SIG-M5 (cell line): Measurements from ENCODE around the gene NRXN3.

Source experiments
- DNase-seq: peaks from one replicate; lab custom pipeline; 2025; lab: John Stamatoyannopoulos, UW

NRXN3 gene

DNA sequence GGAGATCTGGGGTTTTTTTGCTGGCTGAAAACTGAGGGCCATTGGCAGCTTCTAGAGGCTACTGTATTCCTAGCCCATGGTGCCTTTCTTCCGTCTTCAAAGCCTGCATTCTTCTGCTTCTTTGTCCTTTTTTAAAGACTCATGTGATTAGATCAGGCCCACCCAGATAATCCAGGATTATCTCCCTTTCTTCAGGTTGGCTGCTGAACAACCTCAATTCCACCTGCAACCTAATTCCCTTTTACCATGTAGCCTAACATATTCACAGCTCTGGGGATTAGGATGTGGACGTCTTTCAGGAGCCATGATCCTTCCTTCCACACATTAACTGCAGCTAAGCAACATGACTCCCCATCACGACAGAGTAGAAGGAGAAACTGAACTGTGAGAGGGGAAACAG, 1055.6 kb downstream of the NRXN3 start:
- DNase-seq: no peak

DNA sequence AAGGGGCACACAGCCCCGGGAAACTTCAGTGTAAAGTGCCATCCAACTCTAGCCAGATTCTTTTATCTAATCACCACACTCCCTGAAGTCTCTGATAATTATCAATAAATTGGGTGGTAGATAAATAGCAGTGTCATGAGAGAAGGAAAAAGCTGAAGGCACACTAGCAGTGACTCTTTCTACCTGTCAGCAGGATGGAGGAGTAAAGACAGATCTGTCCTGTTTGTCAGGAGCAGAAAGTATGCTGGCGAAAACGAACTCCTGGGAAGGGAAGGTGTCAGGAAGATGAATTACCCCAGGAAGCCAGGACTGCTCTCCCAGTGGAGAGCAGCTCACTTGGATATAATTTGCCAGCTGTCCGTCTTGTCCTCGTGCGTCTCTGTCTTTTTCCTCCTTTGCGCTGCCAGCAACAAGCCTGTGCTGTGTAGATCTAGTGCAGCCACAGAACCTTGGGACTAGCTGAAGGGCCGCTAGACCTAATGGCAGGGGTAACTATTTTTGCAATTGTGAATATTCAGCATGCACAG, 1059.3 kb downstream of the NRXN3 start:
- no peak for DNase-seq

DNA sequence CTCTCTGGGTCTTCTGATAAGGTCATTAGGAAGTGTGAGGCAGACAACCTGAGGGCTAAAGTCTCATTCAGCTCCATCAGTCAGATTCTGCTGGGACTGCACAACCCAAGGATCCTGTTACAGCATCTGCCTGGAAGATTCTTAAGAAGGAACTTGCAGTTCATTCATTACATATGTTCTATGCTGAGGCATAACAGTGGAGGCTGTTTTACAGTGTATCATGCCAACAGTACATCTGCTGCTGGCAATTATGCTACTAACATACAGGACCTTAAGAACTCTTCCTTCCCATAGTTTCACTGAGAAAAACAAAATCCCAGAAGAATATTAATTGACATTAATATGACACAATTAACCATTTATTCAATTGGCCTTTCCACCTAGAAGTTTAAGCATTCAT, 1072.5 kb downstream of the NRXN3 start:
- no peak for DNase-seq

DNA sequence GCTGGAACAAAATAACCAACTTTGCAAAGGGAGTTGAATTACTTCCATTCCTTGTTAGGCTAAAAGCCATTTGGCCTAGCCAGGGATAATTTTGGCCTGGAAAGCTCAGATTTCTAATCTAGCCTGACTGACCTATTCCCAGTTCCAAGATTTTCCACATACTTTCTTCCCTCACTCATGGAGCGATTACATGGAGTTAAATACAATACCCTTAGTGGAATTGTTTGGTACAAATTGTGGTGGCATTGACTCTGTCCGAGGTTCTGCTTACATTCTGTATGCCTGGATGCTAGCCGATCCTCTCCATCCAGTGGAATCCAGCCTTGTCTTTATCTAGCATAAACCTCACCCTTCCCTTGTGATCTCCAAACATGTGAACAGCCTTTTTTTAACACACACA, 1076.0 kb downstream of the NRXN3 start:
- no peak for DNase-seq

DNA sequence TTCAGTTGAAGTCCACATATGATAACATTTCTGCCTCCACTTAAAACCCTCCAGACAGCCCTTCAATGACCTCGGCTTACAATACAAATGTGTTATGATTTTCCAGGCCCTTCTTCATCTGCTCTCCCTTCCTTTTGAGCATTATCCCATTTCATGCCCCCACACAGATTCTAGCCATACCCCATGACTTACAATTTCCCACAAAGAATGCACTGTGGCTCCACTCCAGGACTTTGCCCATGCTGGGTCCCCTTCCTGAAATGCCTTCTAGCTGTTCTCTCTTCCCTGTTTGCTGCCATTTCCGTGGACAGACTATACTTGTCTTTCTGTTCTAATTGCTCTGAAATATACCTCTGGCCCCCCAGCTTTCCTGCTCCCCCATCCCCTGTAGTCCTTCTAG, 1078.0 kb downstream of the NRXN3 start:
- DNase-seq: no peak

DNA sequence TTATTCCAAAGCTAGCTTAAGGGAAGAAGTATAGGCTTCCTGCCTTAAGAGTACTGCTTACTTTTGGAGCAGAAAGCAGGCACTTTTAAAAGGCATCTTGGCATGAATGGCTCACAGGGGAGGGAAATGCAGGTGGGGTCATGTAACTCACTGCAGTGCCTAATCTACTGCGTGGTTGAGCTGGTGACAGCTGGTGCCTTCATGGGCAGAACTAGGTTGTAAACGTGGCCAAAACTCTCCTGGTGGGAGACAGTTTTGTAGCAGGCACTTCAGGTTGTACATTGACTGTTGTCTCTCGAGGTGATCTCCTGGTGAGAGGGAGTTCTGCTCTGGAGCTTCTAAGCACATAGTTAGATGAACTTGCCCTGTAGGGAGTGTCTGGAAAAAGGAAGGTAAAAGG, 1078.6 kb downstream of the NRXN3 start:
- DNase-seq: no peak

DNA sequence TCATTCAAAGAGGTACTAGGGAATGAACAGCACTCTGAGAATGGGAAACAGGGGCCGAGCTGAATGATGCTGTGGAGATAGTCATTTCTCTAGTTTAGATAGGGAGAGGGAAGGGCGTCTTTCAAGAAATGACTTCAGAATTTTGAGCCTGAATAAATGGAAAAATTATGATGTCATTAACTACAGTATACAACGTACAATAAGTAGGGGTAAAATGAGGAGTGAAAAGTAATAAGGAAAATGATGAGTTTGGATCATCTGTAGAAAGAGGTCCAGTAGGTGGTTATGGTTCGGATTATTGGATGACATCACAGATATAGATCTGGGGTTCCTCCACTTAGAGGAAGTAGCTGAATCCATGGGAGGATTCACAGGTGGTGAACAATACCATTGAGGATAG, 1081.1 kb downstream of the NRXN3 start:
- DNase-seq: no peak

DNA sequence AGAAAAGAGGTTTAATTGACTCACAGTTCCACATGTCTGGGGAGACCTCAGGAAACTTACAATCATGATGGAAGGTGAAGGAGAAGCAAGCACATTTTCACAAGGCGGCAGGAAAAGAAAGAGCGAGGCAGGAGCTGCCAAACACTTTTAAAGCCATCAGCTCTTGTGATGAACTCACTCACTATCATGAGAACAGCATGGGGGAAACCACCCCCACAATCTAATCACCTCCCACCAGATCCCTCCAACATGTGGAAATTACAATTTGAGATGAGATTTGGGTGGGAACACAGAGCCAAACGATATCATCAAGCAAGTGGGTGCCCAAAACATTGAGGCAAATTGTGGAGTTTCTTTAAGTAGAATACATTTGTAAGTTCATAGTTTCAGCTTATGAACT, 1083.4 kb downstream of the NRXN3 start:
- no peak for DNase-seq

DNA sequence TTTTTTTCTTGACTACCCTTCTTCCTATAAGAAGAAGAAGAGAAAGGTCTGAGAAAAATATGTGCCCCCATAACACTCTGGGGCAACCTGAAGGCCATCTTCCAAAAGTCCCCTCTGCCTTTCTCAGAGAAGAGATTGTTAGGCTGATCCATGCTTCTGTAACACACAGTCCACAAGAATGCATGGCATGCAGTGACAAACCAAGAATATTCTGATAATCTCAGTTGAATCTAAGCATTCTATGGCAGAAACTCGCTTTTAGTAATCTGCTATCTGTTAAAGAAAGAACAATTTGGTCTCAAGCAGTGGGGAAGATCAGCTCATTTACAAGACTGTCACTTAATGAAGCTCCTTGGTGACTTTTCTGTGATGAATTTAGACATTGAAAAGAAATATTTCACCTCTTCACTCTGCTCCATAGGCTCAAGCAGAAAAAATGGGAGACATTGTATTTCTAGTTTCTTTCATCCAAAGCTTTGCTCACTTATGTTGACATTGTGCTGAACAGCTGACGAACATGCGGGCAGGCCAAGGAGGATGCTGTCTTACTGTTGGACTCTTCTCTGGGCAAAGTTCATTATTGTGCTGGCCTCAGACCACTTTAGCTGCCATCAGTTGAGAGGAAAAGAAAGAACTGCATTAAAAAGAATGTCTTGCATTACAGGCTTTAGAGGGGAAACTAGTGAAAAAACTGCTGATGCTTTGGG, 1084.0 kb downstream of the NRXN3 start:
- no peak for DNase-seq

DNA sequence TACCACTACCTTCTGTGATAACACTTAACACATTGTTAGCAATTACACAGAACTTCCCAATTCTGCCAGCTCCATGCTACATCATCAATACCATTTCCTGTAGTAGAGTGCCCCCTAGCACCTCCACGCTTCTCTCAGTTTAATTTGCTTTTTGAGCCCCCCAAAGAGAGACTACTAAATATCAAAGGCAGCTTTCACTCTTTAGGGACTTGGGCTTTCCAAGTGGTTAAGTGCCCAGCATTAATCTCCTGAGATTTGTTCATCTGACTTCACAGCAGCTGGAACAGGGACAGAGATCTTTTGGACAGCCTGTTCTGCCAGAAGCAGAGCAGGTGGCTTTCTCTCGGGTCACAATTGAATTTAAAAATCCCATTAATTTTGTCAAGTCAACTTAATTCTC, 1086.2 kb downstream of the NRXN3 start:
- DNase-seq: no peak

DNA sequence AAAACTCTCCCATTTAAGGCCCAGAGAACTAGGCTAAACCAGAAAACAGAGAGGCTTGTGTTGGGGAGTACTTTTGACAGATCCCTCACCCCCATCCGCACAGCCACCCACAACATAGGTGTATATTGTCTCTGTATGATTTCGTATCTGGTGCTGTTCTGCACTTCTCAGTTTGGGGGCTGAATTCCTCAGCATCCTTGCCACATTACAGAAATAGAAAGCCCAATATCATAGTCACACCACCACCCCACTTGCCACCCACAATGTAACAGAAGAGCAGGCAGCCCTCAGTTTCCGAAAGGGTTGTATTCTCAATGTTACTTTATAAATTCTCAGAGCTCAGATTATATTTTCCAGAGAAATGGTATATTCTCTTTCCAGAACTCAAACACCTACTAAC, 1090.2 kb downstream of the NRXN3 start:
- DNase-seq: no peak

DNA sequence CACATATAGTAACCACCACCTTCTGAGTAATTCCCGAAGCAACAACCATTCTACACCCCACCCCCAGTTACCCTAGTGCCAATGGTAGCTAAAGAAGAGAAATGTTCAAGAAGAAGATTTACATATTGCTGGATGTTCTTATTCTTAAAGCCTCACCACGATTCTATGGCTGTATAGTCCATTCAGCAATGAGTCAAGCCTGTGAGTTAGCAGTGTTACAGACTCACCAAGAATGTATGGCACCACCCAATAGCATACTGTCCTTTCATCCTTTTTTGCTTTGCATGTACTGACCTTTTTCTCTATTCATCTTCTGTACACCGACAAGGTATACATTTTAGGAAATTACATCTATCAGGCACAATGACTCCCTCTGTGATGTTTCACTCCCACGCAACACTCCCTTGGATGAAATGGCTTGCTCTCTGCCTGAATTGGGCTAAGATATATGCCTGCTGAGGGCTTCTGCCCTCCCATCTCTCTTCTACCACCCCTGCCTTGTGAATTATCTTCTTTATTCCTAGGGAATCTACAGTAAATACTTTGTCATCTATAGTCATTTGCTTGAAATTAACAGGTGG, 1095.3 kb downstream of the NRXN3 start:
- DNase-seq: no peak

DNA sequence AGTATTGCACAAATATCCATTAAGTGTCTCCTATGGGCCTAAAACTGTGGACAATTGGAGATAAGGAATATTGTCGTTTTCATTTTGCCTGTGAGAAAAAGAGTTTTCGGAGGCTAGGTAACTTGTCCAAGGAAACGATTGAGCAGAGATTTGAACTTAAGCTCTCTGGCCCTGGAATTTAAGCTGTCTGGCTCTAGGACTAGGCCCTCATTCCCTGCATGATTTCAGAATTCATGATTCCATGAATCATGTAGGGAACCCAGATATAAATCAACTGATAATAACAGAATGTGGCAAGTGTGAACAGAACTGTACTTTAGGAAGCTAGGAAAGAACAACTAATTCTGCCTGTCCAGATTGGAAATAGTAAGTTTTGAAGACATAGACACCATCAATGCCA, 1100.2 kb downstream of the NRXN3 start:
- no peak for DNase-seq

DNA sequence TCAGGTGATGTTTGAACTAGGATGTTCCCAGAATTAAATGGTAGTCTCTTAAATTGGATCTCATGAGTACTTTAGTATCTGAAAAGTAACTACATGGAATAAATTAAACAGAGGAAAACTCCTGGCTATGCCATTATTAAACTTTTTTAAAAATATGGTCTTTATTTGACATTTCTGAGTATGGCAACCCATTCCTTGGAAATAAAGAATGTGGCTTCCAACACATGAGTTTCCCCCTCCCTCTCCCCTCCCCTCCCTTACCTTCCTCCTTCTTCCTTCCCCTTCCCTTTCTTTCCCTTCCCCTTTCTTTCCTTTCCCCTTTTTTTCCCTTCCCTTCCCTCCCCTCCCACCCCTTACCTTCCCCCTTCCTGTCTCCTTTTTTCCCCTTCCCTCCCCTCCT, 1100.9 kb downstream of the NRXN3 start:
- no peak for DNase-seq

DNA sequence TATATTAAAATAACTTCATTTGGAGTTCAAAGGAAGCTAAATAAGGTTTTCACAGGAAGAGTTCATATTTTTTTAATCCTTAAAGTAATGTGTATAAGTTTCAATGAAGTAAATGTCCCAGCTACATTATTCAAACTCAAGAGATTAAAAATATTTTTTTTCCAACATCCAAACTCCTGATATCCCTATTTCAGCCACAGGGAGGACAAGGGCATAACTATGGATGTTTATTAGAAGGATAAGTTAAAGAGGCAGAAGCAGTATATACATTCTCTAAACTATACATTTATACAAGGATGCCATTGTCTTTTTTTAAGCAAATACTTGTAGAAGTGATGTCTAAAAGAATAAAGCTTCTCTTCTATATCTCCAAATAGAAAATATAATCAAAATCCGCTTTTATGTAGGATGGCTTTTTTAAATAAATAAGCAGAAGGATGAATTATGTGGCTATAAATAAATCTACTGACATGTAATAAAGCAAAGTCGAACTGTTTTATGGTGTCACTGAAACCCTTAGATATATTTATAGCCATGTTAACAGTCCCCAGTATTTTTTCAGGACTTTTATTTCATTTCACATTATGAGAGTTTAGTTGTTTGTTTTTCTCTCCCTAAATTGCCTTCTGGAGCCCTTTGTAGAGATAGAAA, 1104.6 kb downstream of the NRXN3 start:
- no peak for DNase-seq

DNA sequence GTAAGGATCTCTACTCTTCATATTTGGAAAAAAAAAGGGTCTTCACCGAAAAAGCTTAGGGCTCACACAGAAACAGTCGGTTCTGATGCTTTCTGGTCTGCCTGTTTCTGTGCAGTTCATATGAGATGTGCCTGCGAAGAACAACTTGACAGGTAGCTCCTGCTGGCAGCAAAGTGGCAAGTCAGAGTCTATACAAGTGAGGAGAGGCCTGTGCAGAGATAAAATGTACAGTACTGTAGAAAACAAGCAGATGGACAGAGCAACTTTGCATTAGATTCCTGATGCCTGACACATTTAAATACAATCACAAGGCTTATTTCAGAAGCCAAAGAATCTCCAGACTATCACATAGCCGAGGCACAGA, 1105.1 kb downstream of the NRXN3 start:
- no peak for DNase-seq

DNA sequence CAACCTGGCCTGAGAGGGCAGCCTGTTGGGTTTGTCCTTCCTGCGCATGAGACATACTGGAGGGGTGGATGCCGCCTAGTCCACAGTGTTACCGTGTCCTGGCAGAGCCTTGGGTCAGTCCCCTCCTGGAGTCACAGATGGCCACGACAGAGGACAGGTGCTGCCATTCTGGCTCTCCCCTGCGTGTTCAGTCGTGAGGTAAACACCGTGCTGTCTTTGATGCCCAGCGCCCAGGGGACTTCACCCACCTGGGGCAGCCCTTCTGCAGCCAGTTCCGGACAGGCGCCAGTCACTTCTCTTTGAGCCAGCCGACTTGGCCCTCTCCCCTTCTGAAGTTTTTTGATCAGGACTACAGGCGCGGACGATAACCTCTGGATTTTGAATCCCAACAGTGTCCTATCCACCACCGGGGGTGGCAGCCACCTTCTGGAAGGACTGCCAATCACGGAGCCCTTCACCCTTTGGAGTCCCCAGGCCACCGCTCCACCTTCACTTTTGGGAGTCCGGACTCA, 1108.2 kb downstream of the NRXN3 start:
- DNase-seq: no peak

DNA sequence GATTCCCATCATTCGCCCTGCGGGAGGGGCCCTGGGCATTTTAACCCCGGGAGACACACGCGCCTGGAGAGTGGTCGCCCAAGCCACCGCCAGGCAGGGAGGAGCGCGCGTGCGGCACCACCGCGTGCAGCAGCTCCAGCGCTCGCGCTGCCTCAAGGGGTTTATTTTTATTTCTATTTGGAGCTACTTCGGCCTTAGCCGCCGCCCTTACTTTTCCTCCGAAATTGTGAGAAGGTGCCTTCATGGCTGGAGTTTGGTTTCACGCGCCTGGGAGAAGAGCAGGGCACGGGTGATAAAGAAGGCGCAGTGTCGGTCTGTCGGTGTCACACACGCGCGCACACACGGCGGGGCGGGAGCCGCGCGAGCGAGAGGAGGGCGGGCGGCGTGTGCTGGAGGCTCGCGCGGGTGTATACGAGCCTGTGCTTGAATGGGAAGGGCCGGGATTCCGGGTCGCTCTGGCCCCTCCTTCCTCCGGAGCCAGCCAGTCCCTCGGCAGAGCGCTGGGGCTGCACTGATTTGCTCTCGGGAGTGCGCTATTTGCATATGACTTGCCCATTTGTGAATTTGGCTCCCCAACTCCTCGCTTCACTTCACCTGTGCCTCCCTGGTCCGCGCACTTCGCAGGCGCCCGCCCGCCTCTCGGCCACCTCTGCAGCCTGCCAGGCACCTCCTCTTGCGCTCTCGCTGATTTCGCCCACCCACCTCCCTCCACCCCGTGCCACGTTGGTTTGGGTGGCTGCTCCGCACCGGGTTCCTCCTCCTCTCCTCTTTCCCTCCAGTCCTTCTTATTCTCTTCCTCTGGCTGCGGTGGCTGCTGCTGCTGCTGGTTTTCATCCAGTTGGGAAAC, 1108.8 kb downstream of the NRXN3 start:
- no peak for DNase-seq

DNA sequence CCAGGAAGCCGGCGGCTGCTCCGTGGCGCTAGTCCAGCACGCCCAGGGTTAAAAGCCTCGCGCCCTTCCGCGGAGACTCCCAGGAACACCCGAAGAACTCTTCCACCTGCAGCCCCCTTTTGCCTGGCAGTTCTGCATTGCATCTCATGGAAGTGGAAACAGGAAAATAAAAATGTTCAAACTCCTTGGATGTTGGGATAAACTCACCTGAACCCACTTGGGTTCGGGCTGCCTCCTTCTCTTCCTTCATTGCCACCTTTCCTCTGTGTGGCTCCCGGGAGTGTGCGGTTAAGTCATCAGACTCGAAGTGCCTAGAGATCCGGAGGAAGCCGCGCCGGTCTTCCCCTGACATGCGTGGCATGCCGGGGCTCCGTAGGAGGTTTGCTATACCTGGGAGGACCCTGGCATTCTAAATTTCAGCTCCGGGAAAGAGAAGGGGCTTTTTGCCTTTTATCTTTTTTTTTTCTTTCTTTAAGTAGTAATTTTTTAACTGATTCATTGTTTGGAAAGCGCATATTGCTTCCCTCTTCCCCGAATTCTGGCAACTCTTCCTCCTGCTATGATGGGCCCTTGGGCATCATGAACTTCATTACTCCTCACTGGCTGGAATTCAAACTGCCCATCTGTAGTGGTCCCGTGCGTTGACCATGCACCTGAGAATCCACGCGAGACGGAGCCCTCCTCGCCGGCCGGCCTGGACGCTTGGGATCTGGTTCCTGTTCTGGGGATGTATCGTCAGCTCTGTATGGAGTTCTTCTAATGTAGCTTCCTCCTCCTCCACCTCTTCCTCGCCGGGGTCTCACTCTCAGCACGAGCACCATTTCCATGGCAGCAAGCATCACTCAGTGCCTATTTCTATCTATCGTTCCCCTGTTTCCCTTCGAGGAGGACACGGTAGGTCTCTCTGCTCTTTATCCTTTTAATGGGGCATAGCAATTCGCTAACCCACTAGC, 1109.7 kb downstream of the NRXN3 start:
- no peak for DNase-seq

DNA sequence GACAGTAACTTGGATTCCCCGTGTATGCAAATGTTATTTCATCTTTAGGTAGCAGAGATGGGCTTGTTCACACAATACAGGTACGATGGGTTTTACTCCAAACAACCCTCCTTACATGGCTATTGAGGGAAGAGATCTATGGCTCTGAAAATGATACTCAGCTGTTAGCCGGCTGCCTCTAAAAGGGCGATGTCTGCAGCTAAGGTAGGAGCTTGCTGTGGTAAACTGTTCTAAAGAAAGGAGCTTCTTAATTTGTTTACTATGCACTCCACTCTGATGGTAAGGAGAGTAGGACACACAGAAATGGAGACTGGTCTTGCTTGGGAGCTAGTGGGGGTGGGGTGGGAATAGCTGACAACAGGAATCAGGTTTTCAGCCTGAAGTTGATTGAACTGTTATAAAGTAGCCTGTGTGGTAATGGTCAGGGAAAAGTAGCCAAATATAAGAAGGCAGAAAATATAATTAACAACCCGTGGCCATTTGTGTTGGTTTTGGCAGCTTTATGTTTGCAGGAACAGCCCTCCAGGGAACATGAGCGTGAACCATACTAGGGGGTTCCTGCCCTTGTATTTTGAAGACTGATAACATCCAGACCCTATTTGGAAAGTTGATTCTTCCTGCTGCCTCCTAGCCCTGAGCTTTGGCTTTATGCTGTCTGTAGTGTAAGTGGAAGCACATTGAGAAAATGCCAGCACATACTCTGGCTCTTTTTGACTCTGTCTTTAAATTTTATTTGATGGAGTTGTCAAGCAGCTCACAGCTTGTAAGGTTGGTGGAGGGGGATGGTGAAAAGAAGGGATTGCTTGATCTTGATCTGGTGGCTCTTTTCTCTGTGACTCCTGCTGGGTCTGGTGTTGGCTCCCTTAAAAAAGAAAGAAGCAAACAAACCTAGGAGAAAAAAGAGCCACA, 1111.3 kb downstream of the NRXN3 start:
- no peak for DNase-seq
